ENCODE data around the gene ELK3.

GRCh38 chr12:96189781-96190180, 4.4 kb upstream of the ELK3 start:
- TF ChIP-seq POLR2A (IDR thresholded peaks at IDR 0.05) (no peak), POLR2AphosphoS5 (IDR thresholded peaks at IDR 0.05) (no peak), CTCF (IDR thresholded peaks at IDR 0.05) (no peak), EP300 (IDR thresholded peaks at IDR 0.05) (no peak)

Measured in stomach (tissue), 4 donors.